LHCN-M2 (cell line): ENCODE data around the gene CD81. TPM values are rescaled to one million over a fixed set of nuclear protein-coding genes. Genes with fewer than 3 reads are reported as not detected.
"Not testable (repeated sequence)": the region's sequence is repeated elsewhere in the genome, so short reads cannot be mapped to it uniquely, and the experiment has no call there.

Experiments used
- DNase-seq: peaks from one replicate; pipeline ENCODE4 v3.0.0-alpha.2; 2012; ENCODE audit warnings: low read depth
- total RNA-seq: library from RNA; depleted of rRNA; stranded (reverse); fragments of >200 nt; gene quantifications from 2 replicates; pipeline ENCODE4 v1.2.3, GENCODE V29; 2014

Gene CD81
- total RNA-seq, 1 experiment from 2014 or later = 305 TPM

- DNase-seq = no peak
These were observed 19.9 kb upstream of the CD81 start for GRCh38 chr11:2357246-2357645.

GRCh38 chr11:2357651-2358050 lies 19.5 kb upstream of the CD81 start:
- DNase-seq = not testable (repeated sequence)

GRCh38 chr11:2358754-2359442 lies 18.2 kb upstream of the CD81 start:
- no peak for DNase-seq

- no peak for DNase-seq
These were observed 17.6 kb upstream of the CD81 start for GRCh38 chr11:2359557-2359956.

- DNase-seq = no peak
These were observed 16.9 kb upstream of the CD81 start for GRCh38 chr11:2360081-2360642.

- DNase-seq = no peak
These were observed 15.5 kb upstream of the CD81 start for GRCh38 chr11:2361565-2361964.

GRCh38 chr11:2362414-2362813 lies 14.7 kb upstream of the CD81 start:
- DNase-seq = no peak

GRCh38 chr11:2363130-2363529 lies 14.0 kb upstream of the CD81 start:
- DNase-seq = no peak

GRCh38 chr11:2363577-2364370 lies 13.3 kb upstream of the CD81 start:
- no peak for DNase-seq

GRCh38 chr11:2364386-2364785 lies 12.7 kb upstream of the CD81 start:
- not testable (repeated sequence) for DNase-seq

- no peak for DNase-seq
These were observed 11.4 kb upstream of the CD81 start for GRCh38 chr11:2365571-2366210.

GRCh38 chr11:2366276-2366675 lies 10.8 kb upstream of the CD81 start:
- no peak for DNase-seq

GRCh38 chr11:2366733-2367132 lies 10.4 kb upstream of the CD81 start:
- DNase-seq = no peak

- no peak for DNase-seq
These were observed 9.6 kb upstream of the CD81 start for GRCh38 chr11:2367266-2368160.

GRCh38 chr11:2368178-2368850 lies 8.8 kb upstream of the CD81 start:
- no peak for DNase-seq

GRCh38 chr11:2368851-2369180 lies 8.3 kb upstream of the CD81 start:
- DNase-seq = no peak

GRCh38 chr11:2369320-2369719 lies 7.8 kb upstream of the CD81 start:
- DNase-seq = no peak

- no peak for DNase-seq
These were observed 7.2 kb upstream of the CD81 start for GRCh38 chr11:2369896-2370295.

- no peak for DNase-seq
These were observed 2.5 kb upstream of the CD81 start for GRCh38 chr11:2374456-2375201.

- no peak for DNase-seq
These were observed 1.7 kb upstream of the CD81 start for GRCh38 chr11:2375341-2375853.
